Measurements from ENCODE around the gene CLINT1. TPM values are rescaled to one million over a fixed set of nuclear protein-coding genes. Genes with fewer than 3 reads are reported as not detected.

Gene CLINT1
- total and polyA plus RNA-seq, 12 donors: 17.1 to 101 (median 64.7) TPM

DNA sequence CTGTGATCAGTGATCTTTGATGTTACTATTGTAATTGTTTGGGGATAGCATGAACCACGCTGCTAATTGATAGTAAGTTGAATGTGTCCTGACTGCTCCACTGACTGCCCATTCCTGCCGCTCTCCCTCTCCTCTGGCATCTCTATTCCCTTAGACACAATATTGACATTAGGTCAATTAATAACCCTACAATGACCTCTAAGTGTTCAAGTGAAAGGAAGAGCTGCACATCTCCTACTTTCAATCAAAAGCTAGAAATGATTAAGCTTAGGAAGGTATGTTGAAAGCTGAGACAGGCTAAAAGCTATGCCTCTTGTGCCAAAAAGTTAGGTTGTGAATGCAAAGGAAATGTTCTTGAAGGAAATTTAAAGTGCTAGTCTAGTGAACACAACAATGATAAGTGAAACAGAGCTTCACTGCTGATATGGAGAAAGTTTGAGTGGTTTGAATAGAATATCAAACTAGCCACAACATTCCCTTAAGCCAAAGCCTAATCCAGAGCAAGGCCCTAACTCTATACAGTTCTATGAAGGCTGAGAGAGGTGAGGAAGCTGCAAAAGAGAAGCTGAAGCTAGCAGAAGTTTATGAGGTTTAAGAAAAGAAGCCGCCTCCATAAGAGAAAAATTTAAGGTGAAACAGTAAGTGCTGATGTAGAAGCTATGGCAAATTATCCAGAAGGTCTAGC lies 12.9 kb downstream of the CLINT1 start:
- WGBS, 4 donors: 98 to 100% (median 99%) methylated on average over 3 of the region's 3 CpGs
- Histone ChIP-seq H3K27ac (no peak overlapping the region), H3K27me3 (no peaks in the 10 kb centered on the region), H3K9me3 (replicated peaks in 1 of 3) (no peaks in the 10 kb centered on the region), H3K4me1 (replicated peaks in 1 of 2) (no peaks in the 10 kb centered on the region), H3K36me3 (replicated peaks in 1 of 2) (no peaks in the 10 kb centered on the region), H3K4me3 (no peak overlapping the region)
- no peak for DNase-seq
- intact Hi-C loops (cut with DNase I): no loop called here
- no peak for TF ChIP-seq POLR2A (IDR thresholded peaks at IDR 0.05)
- TF ChIP-seq, protein P1, sequence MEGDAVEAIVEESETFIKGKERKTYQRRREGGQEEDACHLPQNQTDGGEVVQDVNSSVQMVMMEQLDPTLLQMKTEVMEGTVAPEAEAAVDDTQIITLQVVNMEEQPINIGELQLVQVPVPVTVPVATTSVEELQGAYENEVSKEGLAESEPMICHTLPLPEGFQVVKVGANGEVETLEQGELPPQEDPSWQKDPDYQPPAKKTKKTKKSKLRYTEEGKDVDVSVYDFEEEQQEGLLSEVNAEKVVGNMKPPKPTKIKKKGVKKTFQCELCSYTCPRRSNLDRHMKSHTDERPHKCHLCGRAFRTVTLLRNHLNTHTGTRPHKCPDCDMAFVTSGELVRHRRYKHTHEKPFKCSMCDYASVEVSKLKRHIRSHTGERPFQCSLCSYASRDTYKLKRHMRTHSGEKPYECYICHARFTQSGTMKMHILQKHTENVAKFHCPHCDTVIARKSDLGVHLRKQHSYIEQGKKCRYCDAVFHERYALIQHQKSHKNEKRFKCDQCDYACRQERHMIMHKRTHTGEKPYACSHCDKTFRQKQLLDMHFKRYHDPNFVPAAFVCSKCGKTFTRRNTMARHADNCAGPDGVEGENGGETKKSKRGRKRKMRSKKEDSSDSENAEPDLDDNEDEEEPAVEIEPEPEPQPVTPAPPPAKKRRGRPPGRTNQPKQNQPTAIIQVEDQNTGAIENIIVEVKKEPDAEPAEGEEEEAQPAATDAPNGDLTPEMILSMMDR (IDR thresholded peaks at IDR 0.05): no peak

DNA sequence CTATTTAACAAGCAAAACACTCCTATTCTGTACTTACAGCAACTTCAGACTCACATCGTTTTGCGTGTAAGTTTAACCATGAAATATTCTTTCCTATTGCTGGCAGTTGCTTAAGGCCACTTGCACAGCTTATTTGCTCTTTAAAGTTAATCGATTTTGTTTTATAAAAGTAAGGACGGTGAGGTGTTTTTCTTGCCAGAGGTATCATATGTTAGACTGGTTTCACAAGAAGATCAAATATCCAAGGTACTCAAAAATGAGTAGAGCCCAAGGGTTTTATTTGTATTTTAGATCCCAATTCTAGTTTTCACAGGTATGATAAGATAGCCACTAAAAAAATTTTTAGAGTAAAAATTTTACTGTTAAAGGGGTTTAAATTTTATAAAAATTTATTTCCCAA lies 16.2 kb downstream of the CLINT1 start:
- DNase-seq: no peak
- intact Hi-C loops (cut with DNase I): no loop called here
- Histone ChIP-seq H3K27ac (no peak overlapping the region), H3K36me3 (replicated peaks in 1 of 2) (no peaks in the 10 kb centered on the region), H3K4me1 (replicated peaks in 1 of 2) (no peaks in the 10 kb centered on the region), H3K27me3 (no peaks in the 10 kb centered on the region), H3K9me3 (replicated peaks in 1 of 3) (no peaks in the 10 kb centered on the region), H3K4me3 (no peak overlapping the region)
- WGBS, 4 donors: 92 to 95% (median 94%) methylated on average over 4 of the region's 4 CpGs
- TF ChIP-seq, protein P1 (IDR thresholded peaks at IDR 0.05): no peak
- TF ChIP-seq POLR2A (IDR thresholded peaks at IDR 0.05): no peak

DNA sequence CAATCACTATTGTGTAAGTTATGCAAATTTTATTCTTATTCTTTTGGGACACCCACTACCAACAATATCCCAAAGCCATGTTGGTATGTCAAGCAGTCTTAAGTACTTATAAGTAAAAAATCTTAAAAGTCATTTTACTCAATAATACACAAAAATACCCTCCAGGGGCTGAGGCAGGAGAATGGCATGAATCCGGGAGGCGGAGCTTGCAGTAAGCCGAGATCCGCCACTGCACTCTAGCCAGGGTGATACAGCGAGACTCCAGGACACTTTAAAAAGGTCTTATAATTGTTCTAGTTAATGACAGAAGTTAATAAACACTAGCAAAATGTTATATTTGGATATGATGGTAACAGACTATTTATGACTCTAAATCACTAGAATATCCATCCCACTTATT lies 16.8 kb downstream of the CLINT1 start:
- no peaks in the 10 kb centered on the region for H3K27me3 ChIP-seq
- DNase-seq: no peak
- 94 to 96% (median 95%) methylated on average over 5 of the region's 5 CpGs for WGBS, 4 donors
- no peak overlapping the region for H3K27ac ChIP-seq
- TF ChIP-seq, protein P1 (IDR thresholded peaks at IDR 0.05): no peak
- no peak for TF ChIP-seq POLR2A (IDR thresholded peaks at IDR 0.05)
- intact Hi-C loops (cut with DNase I): no loop called here
- H3K36me3 ChIP-seq (replicated peaks in 1 of 2): no peaks in the 10 kb centered on the region
- H3K4me1 ChIP-seq (replicated peaks in 1 of 2): no peaks in the 10 kb centered on the region
- no peaks in the 10 kb centered on the region for H3K9me3 ChIP-seq (replicated peaks in 1 of 3)
- no peak overlapping the region for H3K4me3 ChIP-seq

DNA sequence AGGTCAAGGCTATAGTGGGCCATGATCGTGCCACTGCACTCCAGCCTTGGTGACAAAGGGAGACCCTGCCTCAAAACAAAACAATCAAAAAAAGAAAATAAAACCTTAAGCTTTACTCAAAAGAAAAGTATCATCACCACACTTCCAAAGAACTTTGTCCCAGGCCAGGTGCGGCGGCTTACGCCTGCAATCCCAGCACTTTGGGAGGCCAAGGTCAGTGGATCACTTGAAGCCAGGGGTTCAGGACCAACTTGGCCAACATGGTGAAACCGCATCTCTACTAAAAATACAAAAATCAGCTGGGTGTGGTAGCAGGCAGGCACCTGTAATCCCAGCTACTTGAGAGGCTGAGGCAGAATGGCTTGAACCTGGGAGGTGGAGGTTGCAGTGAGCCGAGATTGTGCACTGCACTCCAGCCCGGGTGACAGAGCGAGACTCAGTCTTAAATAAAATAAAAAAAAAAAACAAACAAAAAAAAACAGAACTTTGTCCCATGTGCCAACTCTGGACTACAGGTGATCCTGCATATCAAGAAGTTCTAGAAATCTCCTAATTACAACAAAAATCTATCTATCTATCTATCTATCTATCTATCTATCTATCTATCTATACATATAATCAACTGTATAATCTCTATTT lies 19.7 kb downstream of the CLINT1 start:
- no peaks in the 10 kb centered on the region for H3K9me3 ChIP-seq (replicated peaks in 1 of 3)
- no peaks in the 10 kb centered on the region for H3K36me3 ChIP-seq (replicated peaks in 1 of 2)
- intact Hi-C loops (cut with DNase I): no loop called here
- H3K27me3 ChIP-seq: no peaks in the 10 kb centered on the region
- H3K4me3 ChIP-seq: no peak overlapping the region
- no peak for TF ChIP-seq POLR2A (IDR thresholded peaks at IDR 0.05)
- TF ChIP-seq, protein P1 (IDR thresholded peaks at IDR 0.05): no peak
- H3K27ac ChIP-seq: no peak overlapping the region
- DNase-seq: no peak
- WGBS, 4 donors: 70 to 92% (median 83%) methylated on average over 8 of the region's 8 CpGs
- peaks cover 0 to 5% of the 10 kb centered on the region in 2 donors for H3K4me1 ChIP-seq (replicated peaks in 1 of 2)

Data from adrenal gland (tissue), 12 donors.